Heart left ventricle (tissue), 16 donors: ENCODE results near the gene MINDY4. TPM values are rescaled to one million over a fixed set of nuclear protein-coding genes. Genes with fewer than 3 reads are reported as not detected.
A peak's percentile ranks its signal among the peaks of the same experiment; 100 is the strongest.

Experiments
- ATAC-seq, 4 donors: fragments of 200-7000 bp; cut with Tn5 transposase; one replicate each; pipeline ENCODE4 v1.9.1; 2020 to 2022; ENCODE audit warnings: moderate library complexity in 4 of 4, mild to moderate bottlenecking in 3 of 4, moderate number of reproducible peaks in 1 of 4
- DNase-seq, 5 donors: peaks; one replicate each; pipeline ENCODE4 v3.0.0-alpha.2; 2020
- H3K27ac ChIP-seq, 12 donors: fragments of 200-600 bp; sonication (generic) in 4 of 12; one replicate each; pipeline versions ENCODE4 v1.5.0 to v1.8.0; 2016 to 2022; ENCODE audit warnings: mild to moderate bottlenecking in 2 of 12
- H3K27me3 ChIP-seq, 9 donors: fragments of 200-600 bp; sonication (generic) in 2 of 9; one replicate each; pipeline versions ENCODE4 v1.5.1 to v1.8.0; 2016 to 2022; ENCODE audit warnings: mild to moderate bottlenecking in 3 of 9
- H3K36me3 ChIP-seq, 9 donors: fragments of 200-600 bp; sonication (generic) in 2 of 9; one replicate each; pipeline versions ENCODE4 v1.5.0 to v1.8.0; 2018 to 2022; ENCODE audit warnings: mild to moderate bottlenecking in 2 of 9
- H3K4me1 ChIP-seq, 12 donors: fragments of 200-600 bp; sonication (generic) in 4 of 12; one replicate each; pipeline versions ENCODE4 v1.5.0 to v1.8.0; 2016 to 2022; ENCODE audit warnings: mild to moderate bottlenecking in 3 of 12
- H3K4me3 ChIP-seq, 12 donors: fragments of 200-600 bp; sonication (generic) in 4 of 12; one replicate each; pipeline versions ENCODE4 v1.5.0 to v1.8.0; 2017 to 2022; ENCODE audit warnings: mild to moderate bottlenecking in 9 of 12, moderate library complexity in 4 of 12
- H3K9me3 ChIP-seq, 12 donors: fragments of 200-600 bp; sonication (generic) in 4 of 12; one replicate each; pipeline versions ENCODE4 v1.5.0 to v1.8.0; 2016 to 2022; ENCODE audit warnings: mild to moderate bottlenecking in 1 of 12
- POLR2A ChIP-seq, 2 donors: fragments of 450-650 bp; IDR thresholded peaks; one replicate each; pipeline ENCODE4 v1.6.1; 2017; ENCODE audit warnings: antibody characterized with exemption in 2 of 2, mild to moderate bottlenecking in 2 of 2, moderate library complexity in 2 of 2
- WGBS, 4 donors: extraction: QIAGEN DNeasy Blood & Tissue Kit in 2 of 4; methylation state at CpG; one replicate each; pipeline versions ENCODE4 v1.1.5 to v1.1.7; 2013 to 2018; 5-methylcytosine and 5-hydroxymethylcytosine counted together
- intact Hi-C, 10 donors: fragments of 100-400 bp; cut with DNase I; formaldehyde crosslinking; loops; one replicate each; pipeline versions ENCODE4 v1.11.1 to v1.14.2; 2022
- polyA plus RNA-seq, 2 donors: library from polyadenylated mRNA; stranded (reverse); fragments of 200-250 nt; gene quantifications; one replicate each; pipeline ENCODE4 v1.2.3, GENCODE V29; 2013
- total RNA-seq, 9 donors: library from RNA; depleted of rRNA in 2 of 9; stranded (reverse); fragments of >200 nt in 2 of 9; fragmentation: NEBNext Ultra II Directional in 3 of 9; extraction: Animal tissue kit (Norgen Biotek cat#: 25700) in 3 of 9; gene quantifications; one replicate each; pipeline versions ENCODE4 v1.1.0 to v1.2.4, GENCODE V29; 2016 to 2023
- TF ChIP-seq, protein P1 (sequence below), 12 donors: fragments of 200-600 bp; sonication (generic) in 4 of 12; IDR thresholded peaks; one replicate each; pipeline versions ENCODE4 v1.5.0 to v1.8.0; 2018 to 2022; ENCODE audit warnings: antibody characterized with exemption in 12 of 12, mild to moderate bottlenecking in 5 of 12
- donor health status: ischemic (EF 13 %, LVEDD 7.1; RV severe dilation, severe dysfunction).
- donor health status: healthy with polysubstance abuse.
- donor health status: DM: no; HTN: yes; CAD: no.
- donor health status: DM: no; HTN: no; CAD: no.
- donor health status: ischemic (EF 25% LVEDD 6.9; RV normal size, moderate dysfunction).
- donor health status: ischemic (EF 25% LVEDD 5.7; RV mildly dilated, moderate dysfunction).
- donor health status: healthy.
- donor health status: DM: yes; HTN: yes; CAD: no.
- donor health status: ischemic (EF 35%, LVEDD 5.7; RV mildly dilated, moderate dysfunction).
- donor health status: nonischemic (EF 11% LVEDD 7.7; RV severe dilation, severe dysfunction).
- donor health status: DM: yes; HTN: yes; CAD: no.
- donor health status: PGD.
- donor health status: ischemic (EF 29% LVEDD 5.4; RV normal size, mild dysfunction).
- donor health status: nonischemic (EF 23%, LVEDD 6.1; RV moderate dilation, normal function).

Gene MINDY4
- total and polyA plus RNA-seq, 11 donors = 1.3 to 6.0 (median 2.9) TPM

DNA sequence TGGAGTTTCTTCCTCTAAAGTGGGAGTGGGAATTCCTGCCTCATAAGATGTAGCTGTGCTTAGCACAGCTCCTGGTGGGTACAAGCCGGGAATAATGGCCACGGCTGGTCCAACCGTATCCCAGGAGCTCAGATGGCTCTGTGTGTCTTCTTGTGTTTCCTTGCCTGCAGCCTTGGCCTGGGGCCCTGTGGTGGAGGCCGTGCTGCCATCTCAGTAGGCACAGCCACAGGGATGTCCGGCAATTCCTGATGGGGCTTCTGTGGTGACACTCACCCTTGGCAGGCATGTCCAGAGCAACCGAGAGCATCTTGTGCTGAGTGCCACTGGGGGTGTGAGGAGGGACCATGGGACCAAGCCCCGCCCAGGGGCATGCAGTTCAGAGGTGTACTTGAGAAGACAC lies 90.4 kb downstream of the MINDY4 start:
- no peaks in the 10 kb centered on the region for H3K9me3 ChIP-seq
- no peaks in the 10 kb centered on the region for H3K27me3 ChIP-seq
- H3K4me1 ChIP-seq = peaks cover 0 to 37% (median 25%) of the 10 kb centered on the region in 12 donors
- ATAC-seq (no peak), DNase-seq (no peak)
- no peak overlapping the region for H3K4me3 ChIP-seq
- 95 to 100% (median 98%) methylated on average over 7 of the region's 7 CpGs for WGBS, 4 donors
- H3K36me3 ChIP-seq = peaks cover 0 to 15% (median 0%) of the 10 kb centered on the region in 9 donors
- TF ChIP-seq, protein P1, sequence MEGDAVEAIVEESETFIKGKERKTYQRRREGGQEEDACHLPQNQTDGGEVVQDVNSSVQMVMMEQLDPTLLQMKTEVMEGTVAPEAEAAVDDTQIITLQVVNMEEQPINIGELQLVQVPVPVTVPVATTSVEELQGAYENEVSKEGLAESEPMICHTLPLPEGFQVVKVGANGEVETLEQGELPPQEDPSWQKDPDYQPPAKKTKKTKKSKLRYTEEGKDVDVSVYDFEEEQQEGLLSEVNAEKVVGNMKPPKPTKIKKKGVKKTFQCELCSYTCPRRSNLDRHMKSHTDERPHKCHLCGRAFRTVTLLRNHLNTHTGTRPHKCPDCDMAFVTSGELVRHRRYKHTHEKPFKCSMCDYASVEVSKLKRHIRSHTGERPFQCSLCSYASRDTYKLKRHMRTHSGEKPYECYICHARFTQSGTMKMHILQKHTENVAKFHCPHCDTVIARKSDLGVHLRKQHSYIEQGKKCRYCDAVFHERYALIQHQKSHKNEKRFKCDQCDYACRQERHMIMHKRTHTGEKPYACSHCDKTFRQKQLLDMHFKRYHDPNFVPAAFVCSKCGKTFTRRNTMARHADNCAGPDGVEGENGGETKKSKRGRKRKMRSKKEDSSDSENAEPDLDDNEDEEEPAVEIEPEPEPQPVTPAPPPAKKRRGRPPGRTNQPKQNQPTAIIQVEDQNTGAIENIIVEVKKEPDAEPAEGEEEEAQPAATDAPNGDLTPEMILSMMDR (IDR thresholded peaks at IDR 0.05) = no peak
- no peak for TF ChIP-seq POLR2A (IDR thresholded peaks at IDR 0.05)
- no peak overlapping the region for H3K27ac ChIP-seq
- intact Hi-C loops = no loop called here

DNA sequence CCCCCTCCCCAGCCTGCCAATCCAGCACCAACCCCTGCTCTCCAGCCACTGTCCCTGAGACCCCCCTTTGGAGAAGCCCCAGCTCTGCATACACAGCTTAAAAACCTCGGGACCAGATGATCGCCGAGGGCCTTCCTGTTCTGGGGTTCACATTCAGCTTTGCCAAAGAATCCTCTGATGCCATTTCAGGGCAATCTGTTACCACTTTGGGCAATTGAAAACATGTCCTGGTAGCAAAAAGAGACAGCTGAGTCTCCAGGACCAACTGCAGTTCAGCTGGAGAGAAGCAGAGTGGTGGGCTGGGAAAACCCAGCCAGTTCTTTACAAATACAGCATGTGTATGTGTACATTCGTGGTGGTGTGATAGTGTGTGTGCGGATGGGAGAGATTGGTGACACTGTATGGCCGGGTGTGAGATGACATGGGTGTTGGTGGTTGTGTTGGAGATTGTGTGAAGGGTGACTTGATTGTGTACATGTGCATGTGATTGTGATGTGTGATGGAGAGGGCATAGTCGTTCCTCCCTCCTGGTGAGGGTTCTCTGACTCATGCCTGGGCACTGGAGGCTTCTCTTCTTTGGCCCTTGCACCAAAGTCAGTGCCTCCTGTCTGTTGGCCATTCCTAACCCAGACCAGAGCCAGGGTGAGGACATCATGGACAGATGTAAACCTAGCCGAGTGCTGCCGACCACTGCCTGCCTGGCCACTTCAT lies 91.9 kb downstream of the MINDY4 start:
- TF ChIP-seq, protein P1 (IDR thresholded peaks at IDR 0.05) = no peak
- no peak for TF ChIP-seq POLR2A (IDR thresholded peaks at IDR 0.05)
- no peaks in the 10 kb centered on the region for H3K27me3 ChIP-seq
- DNase-seq (peak in 1 of 5 donors; percentile 7), ATAC-seq (no peak)
- peaks cover 0 to 53% (median 36%) of the 10 kb centered on the region in 12 donors for H3K4me1 ChIP-seq
- H3K9me3 ChIP-seq = no peaks in the 10 kb centered on the region
- intact Hi-C loops = no loop called here
- H3K36me3 ChIP-seq = peaks cover 0 to 10% (median 0%) of the 10 kb centered on the region in 9 donors
- WGBS, 4 donors = 69 to 83% (median 79%) methylated on average over 9 of the region's 9 CpGs
- H3K4me3 ChIP-seq = no peak overlapping the region
- peak overlapping the region in 7 of 12 donors; percentile 12 to 59 (median 43) for H3K27ac ChIP-seq

DNA sequence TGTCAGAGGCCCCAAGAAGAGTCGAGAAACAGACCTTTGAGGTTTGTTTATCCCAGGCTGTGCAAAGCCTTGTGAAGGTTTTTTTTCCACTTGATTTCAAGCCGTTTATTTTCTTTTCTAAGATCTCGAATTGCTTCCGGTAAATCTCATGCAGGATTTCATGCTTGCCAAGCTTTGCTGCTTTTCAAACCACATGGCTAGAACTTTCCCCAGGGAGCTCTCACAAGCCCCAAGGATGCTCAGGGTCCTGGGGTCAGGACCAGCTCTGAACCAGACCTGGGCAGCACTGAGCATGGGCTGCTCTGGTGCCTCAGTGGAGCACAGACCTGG lies 92.5 kb downstream of the MINDY4 start:
- WGBS, 4 donors = 35 to 65% (median 54%) methylated on average over 4 of the region's 4 CpGs
- intact Hi-C loops = no loop called here
- Histone ChIP-seq H3K36me3 (peaks cover 0 to 7% (median 0%) of the 10 kb centered on the region in 9 donors), H3K4me1 (peaks cover 0 to 58% (median 38%) of the 10 kb centered on the region in 12 donors), H3K9me3 (no peaks in the 10 kb centered on the region), H3K27me3 (no peaks in the 10 kb centered on the region), H3K27ac (peak overlapping the region in 6 of 12 donors; percentile 11 to 48 (median 43)), H3K4me3 (no peak overlapping the region)
- DNase-seq (no peak), ATAC-seq (no peak)
- TF ChIP-seq, protein P1 (IDR thresholded peaks at IDR 0.05) = no peak
- no peak for TF ChIP-seq POLR2A (IDR thresholded peaks at IDR 0.05)

DNA sequence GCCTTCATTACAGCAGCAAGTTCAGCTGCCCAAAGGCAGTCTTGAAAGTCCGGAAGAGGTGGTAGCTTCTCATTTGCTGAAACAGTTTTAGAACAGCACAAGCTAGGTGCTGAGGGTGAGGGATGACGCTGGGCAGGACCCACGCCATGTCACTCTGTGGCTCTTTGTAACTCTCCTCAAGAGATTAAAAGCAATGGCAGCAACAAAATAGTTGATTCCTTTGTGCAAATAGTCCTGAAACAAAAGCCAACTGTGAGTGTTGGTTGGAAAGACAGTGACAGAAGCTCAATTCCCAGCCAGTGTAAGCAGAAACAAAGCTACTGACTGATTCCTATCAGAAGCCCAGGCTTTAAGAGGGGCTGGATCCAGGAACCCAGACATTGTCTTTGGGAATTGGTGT lies 92.9 kb downstream of the MINDY4 start:
- DNase-seq (no peak), ATAC-seq (no peak)
- intact Hi-C loops = no loop called here
- no peak for TF ChIP-seq POLR2A (IDR thresholded peaks at IDR 0.05)
- TF ChIP-seq, protein P1 (IDR thresholded peaks at IDR 0.05) = no peak
- Histone ChIP-seq H3K36me3 (peaks cover 0 to 5% (median 0%) of the 10 kb centered on the region in 9 donors), H3K4me3 (no peak overlapping the region), H3K27me3 (no peaks in the 10 kb centered on the region), H3K4me1 (peaks cover 0 to 61% (median 39%) of the 10 kb centered on the region in 12 donors), H3K9me3 (no peaks in the 10 kb centered on the region), H3K27ac (peak overlapping the region in 4 of 12 donors; percentile 2 to 43 (median 22))
- 44 to 65% (median 53%) methylated on average over 3 of the region's 3 CpGs for WGBS, 4 donors
